B cell (primary cell): Measurements from ENCODE around the gene SUOX. TPM values are rescaled to one million over a fixed set of nuclear protein-coding genes. Genes with fewer than 3 reads are reported as not detected.

ENCODE experiments used
- ATAC-seq: fragments of 200-7000 bp; cut with Tn5 transposase; one replicate; pipeline ENCODE4 v1.10.0; 2021; ENCODE audit warnings: low read depth, mild to moderate bottlenecking, moderate number of reproducible peaks, moderate library complexity
- CTCF ChIA-PET: fragments of 350-600 bp; sonication (Branson Sonifier 250); formaldehyde crosslinking; loops from one replicate; lab custom pipeline; 2021; ENCODE audit warnings: antibody characterized with exemption, inconsistent platforms; lab: Charles Lee
- POLR2A ChIA-PET: fragments of 350-600 bp; sonication (Branson Sonifier 250); formaldehyde crosslinking; loops from one replicate; lab custom pipeline; 2021; ENCODE audit warnings: antibody characterized with exemption; lab: Charles Lee
- DNase-seq: peaks from one replicate; pipeline ENCODE4 v3.0.0; 2013
- H2AFZ ChIP-seq: 2 replicates; pipeline ENCODE4 v1.6.1; 2012; ENCODE audit warnings: mild to moderate bottlenecking, low read depth, low read length; ENCODE audit not compliant: insufficient read depth, poor library complexity, severe bottlenecking
- H3K27ac ChIP-seq, 2 donors: 1 replicate in 1 of 2; 2 replicates in 1 of 2; pipeline ENCODE4 v1.5.1; 2012 to 2013; ENCODE audit warnings: low read length in 2 of 2, mild to moderate bottlenecking in 2 of 2, moderate library complexity in 1 of 2
- H3K27me3 ChIP-seq, 4 experiments: fragments of 200-600 bp in 1 of 4; sonication (generic) in 1 of 4; replicated peaks in 1 of 4; 1 replicate in 2 of 4; 2 replicates in 2 of 4; pipeline versions ENCODE4 v1.6.1 to v1.7.0; 2013 to 2016; ENCODE audit warnings: low read length in 3 of 4, mild to moderate bottlenecking in 2 of 4, mixed read lengths in 1 of 4, moderate library complexity in 1 of 4; ENCODE audit not compliant: insufficient read depth in 4 of 4, control insufficient read depth in 3 of 4; ENCODE audit errors: control extremely low read depth in 1 of 4
- H3K36me3 ChIP-seq, 2 experiments: replicated peaks in 1 of 2; 1 replicate in 1 of 2; 2 replicates in 1 of 2; pipeline versions ENCODE4 v1.6.1 to v1.7.1; 2013; ENCODE audit warnings: low read length in 1 of 2; ENCODE audit not compliant: insufficient read depth in 2 of 2, control insufficient read depth in 1 of 2; ENCODE audit errors: control extremely low read depth in 1 of 2, extremely low read depth in 1 of 2
- H3K4me1 ChIP-seq, 2 donors: fragments of 200-600 bp in 1 of 2; sonication (generic) in 1 of 2; 1 replicate in 1 of 2; 2 replicates in 1 of 2; pipeline versions ENCODE4 v1.5.1 to v1.6.1; 2013 to 2017; ENCODE audit warnings: low read length in 2 of 2; ENCODE audit not compliant: control insufficient read depth in 2 of 2, insufficient read depth in 2 of 2
- H3K4me2 ChIP-seq: replicated peaks from 2 replicates; pipeline ENCODE3; 2012; ENCODE audit warnings: mild to moderate bottlenecking, low read depth, low read length; ENCODE audit not compliant: poor library complexity, severe bottlenecking
- H3K4me3 ChIP-seq, 5 experiments: fragments of 200-600 bp in 1 of 5; sonication (generic) in 1 of 5; 1 replicate in 3 of 5; 2 replicates in 2 of 5; pipeline versions ENCODE4 v1.5.1 to v1.7.0; 2011 to 2016; ENCODE audit warnings: low read length in 4 of 5, mild to moderate bottlenecking in 4 of 5, low read depth in 2 of 5, control low read depth in 1 of 5, moderate library complexity in 1 of 5; ENCODE audit not compliant: insufficient read depth in 1 of 5; ENCODE audit errors: control extremely low read depth in 1 of 5, extremely low read depth in 1 of 5
- H3K79me2 ChIP-seq: fragments of 200-600 bp; sonication (generic); one replicate; pipeline ENCODE4 v1.6.0; 2016; ENCODE audit warnings: low read length; ENCODE audit not compliant: control insufficient read depth, insufficient read depth
- H3K9ac ChIP-seq: fragments of 200-600 bp; sonication (generic); 2 replicates; pipeline ENCODE4 v1.6.1; 2017; ENCODE audit warnings: mild to moderate bottlenecking, low read length, moderate library complexity
- H3K9me3 ChIP-seq, 3 donors: one replicate each; pipeline versions ENCODE4 v1.6.1 to v1.7.1; 2013; ENCODE audit warnings: low read length in 2 of 3; ENCODE audit not compliant: control insufficient read depth in 2 of 3, insufficient read depth in 1 of 3; ENCODE audit errors: control extremely low read depth in 1 of 3
- H4K20me1 ChIP-seq: 2 replicates; pipeline ENCODE4 v1.6.0; 2012; ENCODE audit warnings: mild to moderate bottlenecking, low read length; ENCODE audit not compliant: insufficient read depth, control insufficient read depth, poor library complexity, severe bottlenecking
- H3K27ac Mint-ChIP-seq: one replicate; pipeline ENCODE4 v1.8.0; 2021; ENCODE audit warnings: mixed read lengths
- H3K27me3 Mint-ChIP-seq: one replicate; pipeline ENCODE4 v1.8.0; 2021; ENCODE audit warnings: mixed read lengths
- H3K4me1 Mint-ChIP-seq: one replicate; pipeline ENCODE4 v1.8.0; 2021; ENCODE audit warnings: mixed read lengths
- H3K4me3 Mint-ChIP-seq: one replicate; pipeline ENCODE4 v1.8.0; 2021; ENCODE audit warnings: mixed read lengths
- H3K9me3 Mint-ChIP-seq: one replicate; pipeline ENCODE4 v1.8.0; 2022; ENCODE audit warnings: mixed read lengths; ENCODE audit not compliant: insufficient read depth
- CTCF ChIP-seq: fragments of 200-600 bp; IDR thresholded peaks from one replicate; pipeline ENCODE4 v1.8.0; 2022; ENCODE audit warnings: antibody characterized with exemption, mild to moderate bottlenecking
- EZH2 ChIP-seq: IDR thresholded peaks from 2 replicates; pipeline ENCODE4 v1.6.1; 2012; ENCODE audit warnings: borderline replicate concordance, low read depth, mild to moderate bottlenecking, moderate library complexity, low read length; ENCODE audit not compliant: insufficient read depth, poor library complexity, severe bottlenecking
- WGBS: methylation state at CpG from one replicate; pipeline ENCODE4 v1.1.5; 2013; ENCODE audit warnings: missing lambda C conversion rate; ENCODE audit not compliant: insufficient coverage; 5-methylcytosine and 5-hydroxymethylcytosine counted together
- intact Hi-C: fragments of 100-400 bp; cut with micrococcal nuclease; formaldehyde crosslinking; loops from one replicate; pipeline ENCODE4 v1.10.0; 2022
- polyA plus RNA-seq: library from polyadenylated mRNA; depleted of rRNA; stranded (reverse); fragments of >200 nt; gene quantifications from 2 replicates; pipeline ENCODE4 v1.2.3, GENCODE V29; 2012
- total RNA-seq, 2 donors: library from RNA; stranded (reverse); fragments of 120-200 nt in 1 of 2; gene quantifications; 1 replicate in 1 of 2; 2 replicates in 1 of 2; pipeline versions ENCODE4 v1.2.3 to v1.2.4, GENCODE V29; 2013 to 2022

SUOX gene
- total and polyA plus RNA-seq, 2 donors (not counting 1 experiment from before 2014, with no cell fraction given): 3.1 to 7.5 TPM

GRCh38 chr12:56029666-56030293 lies 32.7 kb downstream of the SUOX start:
- H3K27ac ChIP-seq: no peak overlapping the region
- Mint-ChIP-seq H3K9me3 (no peaks in the 10 kb centered on the region), H3K27me3 (no peaks in the 10 kb centered on the region), H3K4me1 (no peaks in the 10 kb centered on the region), H3K27ac (no peak overlapping the region), H3K4me3 (no peak overlapping the region)
- peak; percentile 51 for ATAC-seq
- H2AFZ ChIP-seq: no peak overlapping the region
- H3K4me3 ChIP-seq: no peak overlapping the region
- DNase-seq: peak; percentile 56
- no peaks in the 10 kb centered on the region for H3K36me3 ChIP-seq
- WGBS: 93% methylated on average over 6 of the region's 6 CpGs
- TF ChIP-seq EZH2 (no peak), CTCF (peak; percentile 71)
- H3K9me3 ChIP-seq: no peaks in the 10 kb centered on the region
- H4K20me1 ChIP-seq: no peaks in the 10 kb centered on the region
- no peak overlapping the region for H3K9ac ChIP-seq
- ChIA-PET POLR2A (no interaction called here), CTCF (interaction anchor here (0.6 to 2.4 kb wide), 21 partner anchors 11 to 312 kb away, joined by 3 to 43 read pairs (median 4); partner anchors contain the start of genes ORMDL2, RAB5B, SARNP and SUOX)
- no peaks in the 10 kb centered on the region for H3K4me1 ChIP-seq
- H3K4me2 ChIP-seq: no peak overlapping the region
- intact Hi-C loops: loop anchor here (1.0 kb wide), 2 partner anchors 33 to 290 kb away; no protein-coding TSS in a partner anchor
- no peaks in the 10 kb centered on the region for H3K79me2 ChIP-seq
- H3K27me3 ChIP-seq: no peaks in the 10 kb centered on the region

GRCh38 chr12:56031987-56032386 lies 34.9 kb downstream of the SUOX start:
- POLR2A ChIA-PET: no interaction called here

More at GRCh38 chr12:56031987-56032386, 34.9 kb downstream of the SUOX start:
- no peaks in the 10 kb centered on the region for H3K27me3 ChIP-seq
- H3K9ac ChIP-seq: no peak overlapping the region
- H3K4me3 Mint-ChIP-seq: no peak overlapping the region
- H3K36me3 ChIP-seq: peaks cover 0 to 2% of the 10 kb centered on the region in 2 experiments
- H3K27me3 Mint-ChIP-seq: no peaks in the 10 kb centered on the region
- no peaks in the 10 kb centered on the region for H3K9me3 ChIP-seq
- no peak overlapping the region for H3K27ac ChIP-seq
- H3K4me2 ChIP-seq: no peak overlapping the region
- no peaks in the 10 kb centered on the region for H3K79me2 ChIP-seq
- H3K27ac Mint-ChIP-seq: no peak overlapping the region
- intact Hi-C loops: no loop called here
- H3K4me1 Mint-ChIP-seq: no peaks in the 10 kb centered on the region
- no peak overlapping the region for H3K4me3 ChIP-seq
- no peaks in the 10 kb centered on the region for H3K4me1 ChIP-seq
- no peaks in the 10 kb centered on the region for H4K20me1 ChIP-seq
- CTCF ChIA-PET: interaction anchor here (1.6 kb wide), 1 partner anchor 36 kb away, joined by 4 read pairs; no protein-coding TSS in a partner anchor
- no peak for TF ChIP-seq EZH2
- TF ChIP-seq CTCF: no peak
- WGBS: 67% methylated on average over 1 of the region's 1 CpG
- H3K9me3 Mint-ChIP-seq: no peaks in the 10 kb centered on the region
- DNase-seq: no peak
- H2AFZ ChIP-seq: no peak overlapping the region
- ATAC-seq: no peak
